PC-3 (cell line): ENCODE data around the gene TXNL4B. TPM values are rescaled to one million over a fixed set of nuclear protein-coding genes. Genes with fewer than 3 reads are reported as not detected.

Source experiments
- ATAC-seq: fragments of 200-7000 bp; cut with Tn5 transposase; 2 replicates; pipeline ENCODE4 v1.9.1; 2020; ENCODE audit warnings: mild to moderate bottlenecking, moderate library complexity
- BruUV-seq: library from RNA; stranded (reverse); fragments of 400-500 nt; replicated peaks from 2 replicates; lab custom pipeline; 2021; lab: Mats Ljungman, UMichigan
- CTCF ChIA-PET: fragments of 300-600 bp; sonication (Branson Sonifier 250); formaldehyde crosslinking; loops from one replicate; lab custom pipeline; 2022; ENCODE audit warnings: antibody characterized with exemption; lab: Charles Lee
- POLR2A ChIA-PET: fragments of 300-600 bp; sonication (Branson Sonifier 250); formaldehyde crosslinking; loops from one replicate; lab custom pipeline; 2022; ENCODE audit warnings: antibody characterized with exemption; ENCODE audit not compliant: unreplicated experiment; lab: Charles Lee
- DNase-seq: peaks from one replicate; pipeline ENCODE4 v3.0.0-alpha.2; 2015
- H2AFZ ChIP-seq: fragments of 300-600 bp; sonication (generic); 2 replicates; pipeline ENCODE4 v1.6.0; 2016; ENCODE audit warnings: antibody characterized with exemption, low read length
- H3F3A ChIP-seq: fragments of 300-600 bp; sonication (generic); one replicate; pipeline ENCODE4 v1.6.0; 2017; ENCODE audit warnings: antibody characterized with exemption, low read length, control low read depth, mild to moderate bottlenecking; ENCODE audit not compliant: unreplicated experiment
- H3K27ac ChIP-seq: fragments of 300-600 bp; sonication (generic); 2 replicates; pipeline ENCODE4 v1.5.1; 2016; ENCODE audit warnings: mild to moderate bottlenecking, low read length
- H3K27me3 ChIP-seq: fragments of 300-600 bp; sonication (generic); 2 replicates; pipeline ENCODE4 v1.6.1; 2016; ENCODE audit warnings: low read length, mixed read lengths
- H3K36me3 ChIP-seq: fragments of 300-600 bp; sonication (generic); 2 replicates; pipeline ENCODE4 v1.6.1; 2016; ENCODE audit warnings: low read depth, mixed run types, low read length, mixed read lengths
- H3K4me1 ChIP-seq: fragments of 300-600 bp; sonication (generic); 2 replicates; pipeline ENCODE4 v1.5.1; 2016; ENCODE audit warnings: low read length; ENCODE audit not compliant: insufficient read depth
- H3K4me2 ChIP-seq: fragments of 300-600 bp; sonication (generic); 2 replicates; pipeline ENCODE4 v1.6.0; 2016; ENCODE audit warnings: low read length
- H3K4me3 ChIP-seq: fragments of 300-600 bp; sonication (generic); 2 replicates; pipeline ENCODE4 v1.5.1; 2016; ENCODE audit warnings: mild to moderate bottlenecking, low read length, mixed read lengths
- H3K79me2 ChIP-seq: fragments of 300-600 bp; sonication (generic); 2 replicates; pipeline ENCODE4 v1.6.1; 2017; ENCODE audit warnings: low read length, mixed read lengths
- H3K9ac ChIP-seq: fragments of 300-600 bp; sonication (generic); 2 replicates; pipeline ENCODE4 v1.6.0; 2016; ENCODE audit warnings: mild to moderate bottlenecking, low read length
- H3K9me2 ChIP-seq: fragments of 300-600 bp; sonication (generic); replicated peaks from 2 replicates; pipeline ENCODE4 v1.6.1; 2016; ENCODE audit warnings: mixed run types, low read length, mixed read lengths
- H3K9me3 ChIP-seq: fragments of 300-600 bp; sonication (generic); 2 replicates; pipeline ENCODE4 v1.6.1; 2016; ENCODE audit warnings: low read length, mixed read lengths
- H4K20me1 ChIP-seq: fragments of 300-600 bp; sonication (generic); 2 replicates; pipeline ENCODE4 v1.6.1; 2016; ENCODE audit warnings: low read length, mixed read lengths
- EZH2 ChIP-seq: fragments of 300-600 bp; sonication (generic); IDR thresholded peaks from one replicate; pipeline ENCODE4 v1.6.1; 2017; ENCODE audit warnings: antibody characterized with exemption, mild to moderate bottlenecking, low read length; ENCODE audit not compliant: unreplicated experiment
- EZH2phosphoT487 ChIP-seq: fragments of 300-600 bp; sonication (generic); IDR thresholded peaks from 2 replicates; pipeline ENCODE4 v1.6.1; 2018; ENCODE audit warnings: mild to moderate bottlenecking, antibody characterized with exemption, low read length, borderline replicate concordance
- intact Hi-C: fragments of 100-400 bp; cut with micrococcal nuclease; formaldehyde crosslinking; loops from 2 replicates; pipeline ENCODE4 v1.9.0; 2023
- total RNA-seq: library from RNA; depleted of rRNA; stranded (reverse); fragments of >200 nt; gene quantifications from 2 replicates; pipeline ENCODE4 v1.2.3, GENCODE V29; 2014
- TF ChIP-seq, protein P1 (sequence below): fragments of 300-600 bp; sonication (generic); conservative IDR thresholded peaks from 2 replicates; pipeline ENCODE4 v1.5.1; 2017; ENCODE audit warnings: antibody characterized with exemption, low read depth, mild to moderate bottlenecking, low read length

The TXNL4B gene
- total RNA-seq, 1 experiment from 2014 or later: 9.6 TPM

DNA sequence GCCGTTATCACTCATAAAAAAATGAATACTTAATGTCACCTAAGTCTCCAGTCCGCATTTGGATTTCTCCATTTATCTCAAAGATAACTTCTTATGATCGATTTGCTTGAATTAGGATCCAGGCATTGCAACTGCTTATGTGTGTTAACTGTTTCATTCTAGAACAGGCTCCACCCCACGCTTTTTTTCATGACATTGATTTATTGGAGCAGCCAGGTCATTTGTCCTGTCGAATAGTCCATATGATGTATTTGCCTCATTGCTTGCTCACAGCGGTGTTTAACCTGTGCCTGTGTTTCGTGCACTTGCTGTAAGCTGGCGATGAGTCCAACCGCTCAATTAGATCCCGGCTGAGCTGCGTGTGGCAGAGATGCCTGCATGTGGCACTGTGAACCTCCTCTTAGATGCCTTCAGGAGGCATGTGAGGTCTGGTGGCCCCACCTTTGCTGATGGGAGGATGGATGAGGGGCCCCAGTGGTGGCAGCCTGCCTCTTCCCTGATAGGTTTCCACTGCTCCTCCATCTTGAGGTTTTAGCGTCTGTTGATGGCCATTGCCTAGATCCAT, 16.6 kb upstream of the TXNL4B start:
- H3K36me3 ChIP-seq: peaks cover 4% of the 10 kb centered on the region; the same call in 1 of the 2 replicates
- POLR2A ChIA-PET: no interaction called here

DNA sequence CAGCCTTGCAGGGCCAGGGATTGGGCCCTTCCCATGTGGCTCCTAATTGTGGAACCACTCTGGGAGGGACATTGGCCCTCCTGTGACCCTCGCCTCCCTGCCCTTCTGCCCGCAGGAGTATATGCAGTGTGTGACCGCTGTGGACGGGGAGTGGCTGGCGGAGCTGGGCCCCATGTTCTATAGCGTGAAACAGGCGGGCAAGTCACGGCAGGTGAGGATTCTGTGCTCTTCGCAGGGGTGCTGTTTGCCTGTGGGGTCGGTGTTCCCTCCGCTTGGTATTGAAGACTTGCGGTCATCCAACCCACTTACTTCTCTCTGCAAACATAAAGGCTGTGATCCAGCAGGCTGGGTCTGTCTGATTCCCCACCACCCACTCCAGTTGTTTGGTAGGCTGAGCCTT, 15.9 kb upstream of the TXNL4B start:
- H3K9me3 ChIP-seq: no peaks in the 10 kb centered on the region
- no peak for ATAC-seq
- peaks cover 5% of the 10 kb centered on the region; the same call in 1 of the 2 replicates for H3K36me3 ChIP-seq
- intact Hi-C loops: no loop called here
- H3K27ac ChIP-seq: no peak overlapping the region
- H4K20me1 ChIP-seq: no peaks in the 10 kb centered on the region
- H3K4me2 ChIP-seq: no peak overlapping the region
- H3K4me1 ChIP-seq: no peaks in the 10 kb centered on the region
- H3F3A ChIP-seq: no peaks in the 10 kb centered on the region
- ChIA-PET CTCF (no interaction called here), POLR2A (no interaction called here)
- BruUV-seq: no TSS peak
- H2AFZ ChIP-seq: no peak overlapping the region
- H3K4me3 ChIP-seq: no peak overlapping the region
- no peaks in the 10 kb centered on the region for H3K79me2 ChIP-seq
- no peaks in the 10 kb centered on the region for H3K27me3 ChIP-seq
- H3K9me2 ChIP-seq: no peaks in the 10 kb centered on the region
- no peak overlapping the region for H3K9ac ChIP-seq
- DNase-seq: no peak
- TF ChIP-seq EZH2phosphoT487: no peak
- TF ChIP-seq, protein P1, sequence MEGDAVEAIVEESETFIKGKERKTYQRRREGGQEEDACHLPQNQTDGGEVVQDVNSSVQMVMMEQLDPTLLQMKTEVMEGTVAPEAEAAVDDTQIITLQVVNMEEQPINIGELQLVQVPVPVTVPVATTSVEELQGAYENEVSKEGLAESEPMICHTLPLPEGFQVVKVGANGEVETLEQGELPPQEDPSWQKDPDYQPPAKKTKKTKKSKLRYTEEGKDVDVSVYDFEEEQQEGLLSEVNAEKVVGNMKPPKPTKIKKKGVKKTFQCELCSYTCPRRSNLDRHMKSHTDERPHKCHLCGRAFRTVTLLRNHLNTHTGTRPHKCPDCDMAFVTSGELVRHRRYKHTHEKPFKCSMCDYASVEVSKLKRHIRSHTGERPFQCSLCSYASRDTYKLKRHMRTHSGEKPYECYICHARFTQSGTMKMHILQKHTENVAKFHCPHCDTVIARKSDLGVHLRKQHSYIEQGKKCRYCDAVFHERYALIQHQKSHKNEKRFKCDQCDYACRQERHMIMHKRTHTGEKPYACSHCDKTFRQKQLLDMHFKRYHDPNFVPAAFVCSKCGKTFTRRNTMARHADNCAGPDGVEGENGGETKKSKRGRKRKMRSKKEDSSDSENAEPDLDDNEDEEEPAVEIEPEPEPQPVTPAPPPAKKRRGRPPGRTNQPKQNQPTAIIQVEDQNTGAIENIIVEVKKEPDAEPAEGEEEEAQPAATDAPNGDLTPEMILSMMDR: no peak
- no peak for TF ChIP-seq EZH2

More for the DNA sequence above, 16.6 kb upstream of the TXNL4B start:
- Histone ChIP-seq H4K20me1 (no peaks in the 10 kb centered on the region), H3K9ac (no peak overlapping the region), H3K79me2 (no peaks in the 10 kb centered on the region), H3K27ac (no peak overlapping the region), H3F3A (no peaks in the 10 kb centered on the region), H3K4me3 (no peak overlapping the region), H3K4me1 (no peaks in the 10 kb centered on the region), H2AFZ (no peak overlapping the region), H3K27me3 (no peaks in the 10 kb centered on the region), H3K9me2 (no peaks in the 10 kb centered on the region), H3K4me2 (no peak overlapping the region), H3K9me3 (no peaks in the 10 kb centered on the region)
- intact Hi-C loops: no loop called here
- no peak for DNase-seq
- no peak for ATAC-seq
- no TSS peak for BruUV-seq
- TF ChIP-seq EZH2phosphoT487 (no peak), EZH2 (no peak)
- TF ChIP-seq, protein P1: no peak
- CTCF ChIA-PET: no interaction called here

DNA sequence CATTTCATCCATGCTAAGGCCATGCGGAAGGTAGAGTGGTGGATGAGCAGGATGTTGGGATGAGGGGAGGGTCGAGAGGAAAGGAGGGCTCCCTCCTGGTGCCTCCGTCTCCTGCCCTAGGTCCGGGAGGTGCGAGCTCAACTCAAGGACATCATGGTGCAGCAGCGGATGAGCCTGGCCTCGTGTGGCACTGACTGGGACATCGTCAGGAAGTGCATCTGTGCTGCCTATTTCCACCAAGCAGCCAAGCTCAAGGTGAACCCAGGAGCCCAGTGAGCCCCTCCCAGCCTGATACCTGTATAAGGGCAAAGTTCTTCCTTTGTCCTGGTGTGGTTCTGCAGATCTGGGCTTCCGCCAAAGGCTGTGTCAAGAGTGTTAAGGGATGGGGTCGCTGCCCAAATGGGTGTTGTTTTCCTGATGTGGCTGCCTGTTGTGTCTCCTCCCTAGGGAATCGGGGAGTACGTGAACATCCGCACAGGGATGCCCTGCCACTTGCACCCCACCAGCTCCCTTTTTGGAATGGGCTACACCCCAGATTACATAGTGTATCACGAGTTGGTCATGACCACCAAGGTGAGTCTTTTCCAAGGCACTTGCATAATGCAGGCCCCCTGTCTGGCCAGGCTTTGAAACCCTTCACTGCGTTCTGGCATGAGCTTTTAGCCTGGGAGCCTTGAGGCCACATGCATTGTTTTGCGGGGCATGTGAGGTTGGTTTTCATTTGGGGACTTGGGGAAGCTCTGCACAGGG, 15.1 kb upstream of the TXNL4B start:
- no peaks in the 10 kb centered on the region for H3K27me3 ChIP-seq
- no peaks in the 10 kb centered on the region for H3K4me1 ChIP-seq
- intact Hi-C loops: no loop called here
- no peak overlapping the region for H3K27ac ChIP-seq
- TF ChIP-seq, protein P1: no peak
- TF ChIP-seq EZH2phosphoT487 (no peak), EZH2 (no peak)
- CTCF ChIA-PET: no interaction called here
- H3F3A ChIP-seq: no peaks in the 10 kb centered on the region
- H3K4me3 ChIP-seq: no peak overlapping the region
- H3K9me2 ChIP-seq: no peaks in the 10 kb centered on the region
- H3K9ac ChIP-seq: no peak overlapping the region
- no TSS peak for BruUV-seq
- H4K20me1 ChIP-seq: no peaks in the 10 kb centered on the region
- H3K79me2 ChIP-seq: no peaks in the 10 kb centered on the region
- H2AFZ ChIP-seq: no peak overlapping the region
- DNase-seq: no peak
- POLR2A ChIA-PET: no interaction called here
- ATAC-seq: no peak
- H3K4me2 ChIP-seq: no peak overlapping the region
- no peaks in the 10 kb centered on the region for H3K9me3 ChIP-seq
- peaks cover 7% of the 10 kb centered on the region; the same call in 1 of the 2 replicates for H3K36me3 ChIP-seq
